Endothelial cell of umbilical vein (primary cell): ENCODE results near the gene ADRA2C. TPM values are rescaled to one million over a fixed set of nuclear protein-coding genes. Genes with fewer than 3 reads are reported as not detected.

Source experiments
- BruUV-seq: library from RNA; stranded (reverse); fragments of 400-500 nt; replicated peaks from 2 replicates; lab custom pipeline; 2021; lab: Mats Ljungman, UMichigan
- CTCF ChIA-PET: fragments of 300-600, 350-600 bp; sonication (Branson Sonifier 250); formaldehyde crosslinking; loops from one replicate; lab custom pipeline; 2021; ENCODE audit warnings: antibody characterized with exemption, inconsistent platforms; lab: Charles Lee
- POLR2A ChIA-PET: fragments of 300-600, 350-600 bp; sonication (Branson Sonifier 250); formaldehyde crosslinking; loops from one replicate; lab custom pipeline; 2021; ENCODE audit warnings: antibody characterized with exemption, inconsistent platforms; lab: Charles Lee
- DNase-seq: peaks from one replicate; pipeline ENCODE4 v3.0.0-alpha.2; 2011; ENCODE audit warnings: low read depth, low spot score
- FAIRE-seq: peaks from 2 replicates; lab custom pipeline; 2011; peaks lifted over from hg19 to GRCh38; lab: Jason Lieb, UNC
- H2AFZ ChIP-seq: 2 replicates; pipeline ENCODE4 v1.6.0; 2012; ENCODE audit warnings: low read depth, low read length, control low read depth, inconsistent platforms
- H3K27ac ChIP-seq: 2 replicates; pipeline ENCODE4 v1.5.1; 2011; ENCODE audit warnings: low read depth, mild to moderate bottlenecking, control low read depth, low read length, moderate library complexity; ENCODE audit not compliant: insufficient read depth
- H3K27me3 ChIP-seq, 2 experiments: 2 replicates each; pipeline versions ENCODE4 v1.6.0 to v1.6.1; 2011; ENCODE audit warnings: low read length in 2 of 2, mixed read lengths in 1 of 2; ENCODE audit not compliant: control insufficient read depth in 2 of 2, insufficient read depth in 2 of 2
- H3K36me3 ChIP-seq, 2 experiments: 2 replicates in 1 of 2; 3 replicates in 1 of 2; pipeline ENCODE4 v1.5.1; 2011; ENCODE audit warnings: low read length in 2 of 2, mild to moderate bottlenecking in 1 of 2, moderate library complexity in 1 of 2; ENCODE audit not compliant: control insufficient read depth in 2 of 2, insufficient read depth in 2 of 2; ENCODE audit errors: extremely low read depth in 1 of 2
- H3K4me1 ChIP-seq: 3 replicates; pipeline ENCODE4 v1.5.1; 2011; ENCODE audit warnings: mild to moderate bottlenecking, low read length; ENCODE audit not compliant: control insufficient read depth, insufficient read depth; ENCODE audit errors: extremely low read depth
- H3K4me2 ChIP-seq: 2 replicates; pipeline ENCODE4 v1.6.1; 2011; ENCODE audit warnings: low read length, control low read depth, mixed read lengths; ENCODE audit not compliant: insufficient read depth
- H3K4me3 ChIP-seq, 3 experiments: fragments of 200-600 bp in 1 of 3; sonication (generic), shearing (Covaris generic) in 1 of 3; replicated peaks in 1 of 3; 2 replicates each; pipeline ENCODE4 v1.5.1; 2011 to 2016; ENCODE audit warnings: control low read depth in 3 of 3, low read length in 3 of 3, mild to moderate bottlenecking in 2 of 3, inconsistent platforms in 1 of 3, low read depth in 1 of 3, moderate library complexity in 1 of 3; ENCODE audit not compliant: insufficient read depth in 1 of 3
- H3K79me2 ChIP-seq: 2 replicates; pipeline ENCODE4 v1.6.0; 2012; ENCODE audit warnings: low read length, inconsistent platforms; ENCODE audit not compliant: control insufficient read depth, insufficient read depth
- H3K9ac ChIP-seq: replicated peaks from 2 replicates; pipeline ENCODE3; 2011; ENCODE audit warnings: low read length, control low read depth; ENCODE audit not compliant: insufficient read depth; ENCODE audit errors: extremely low read depth
- H3K9me1 ChIP-seq: replicated peaks from 3 replicates; pipeline ENCODE4 v1.6.0; 2011; ENCODE audit warnings: mild to moderate bottlenecking, low read length; ENCODE audit not compliant: control insufficient read depth, insufficient read depth; ENCODE audit errors: extremely low read depth
- H3K9me3 ChIP-seq: replicated peaks from 2 replicates; pipeline ENCODE4 v1.5.1; 2012; ENCODE audit warnings: low read length, inconsistent platforms; ENCODE audit not compliant: control insufficient read depth, insufficient read depth
- H4K20me1 ChIP-seq: replicated peaks from 2 replicates; pipeline ENCODE3; 2011; ENCODE audit warnings: mild to moderate bottlenecking, low read length; ENCODE audit not compliant: control insufficient read depth, insufficient read depth; ENCODE audit errors: extremely low read depth
- EZH2 ChIP-seq: IDR thresholded peaks from 2 replicates; pipeline ENCODE4 v1.6.1; 2012; ENCODE audit warnings: borderline replicate concordance, low read depth, mild to moderate bottlenecking, moderate library complexity, low read length, inconsistent platforms; ENCODE audit not compliant: severe bottlenecking
- FOS ChIP-seq: IDR thresholded peaks from 2 replicates; pipeline ENCODE4 v1.6.1; 2011; ENCODE audit warnings: mild to moderate bottlenecking, low read length, moderate library complexity, borderline replicate concordance; ENCODE audit not compliant: insufficient read depth
- GATA2 ChIP-seq: IDR thresholded peaks from 2 replicates; pipeline ENCODE4 v1.7.0; 2011; ENCODE audit warnings: low read depth, mild to moderate bottlenecking, moderate library complexity, mixed read lengths, low read length; ENCODE audit not compliant: insufficient read length, insufficient read depth
- JUN ChIP-seq: IDR thresholded peaks from 2 replicates; pipeline ENCODE4 v1.6.1; 2011; ENCODE audit warnings: borderline replicate concordance, low read depth; ENCODE audit not compliant: insufficient read length, insufficient read depth
- MYC ChIP-seq: IDR thresholded peaks from one replicate; pipeline ENCODE4 v1.6.1; 2011; ENCODE audit warnings: mild to moderate bottlenecking, low read depth, low read length
- POLR2A ChIP-seq: IDR thresholded peaks from 2 replicates; pipeline ENCODE4 v1.6.1; 2012; ENCODE audit warnings: low read depth, mild to moderate bottlenecking, control low read depth, low read length
- POLR2AphosphoS5 ChIP-seq: IDR thresholded peaks from 2 replicates; pipeline ENCODE4 v1.6.1; 2012; ENCODE audit warnings: low read depth, mild to moderate bottlenecking, control low read depth, low read length, moderate library complexity; ENCODE audit not compliant: insufficient read depth
- dilution Hi-C: fragments of 300-500 bp; cut with MboI; formaldehyde crosslinking; loops from one replicate; pipeline ENCODE4 v1.15.0; 2019; ENCODE audit warnings: low sequenced_read_pairs; ENCODE audit not compliant: extremely low pct_ligation_motif_present
- intact Hi-C: fragments of 100-400 bp; cut with micrococcal nuclease; formaldehyde crosslinking; loops from one replicate; pipeline ENCODE4 v1.10.0; 2022
- polyA plus RNA-seq, 4 experiments: library from polyadenylated mRNA; depleted of rRNA in 3 of 4; stranded (reverse) in 3 of 4; unstranded in 1 of 4; fragments of >200 nt; gene quantifications; 2 replicates each; pipeline versions ENCODE4 v1.2.1 to v1.2.3, GENCODE V29; 2011 to 2012; ENCODE audit warnings: missing spikeins in 1 of 4
- total RNA-seq: library from RNA; stranded (reverse); gene quantifications from 2 replicates; pipeline ENCODE4 v1.2.3, GENCODE V29; 2021
- TF ChIP-seq, protein P1 (sequence below): IDR thresholded peaks from 2 replicates; pipeline ENCODE4 v1.6.1; 2011; ENCODE audit not compliant: insufficient read depth, insufficient read length
- TF ChIP-seq, protein P2 (sequence below), 2 donors: IDR thresholded peaks; 1 replicate in 1 of 2; 2 replicates in 1 of 2; pipeline ENCODE4 v1.5.1; 2011; ENCODE audit warnings: low read length in 2 of 2, mild to moderate bottlenecking in 2 of 2, moderate library complexity in 2 of 2, control low read depth in 1 of 2, inconsistent platforms in 1 of 2, low read depth in 1 of 2; ENCODE audit not compliant: insufficient read depth in 1 of 2; ENCODE audit errors: extremely low read depth in 1 of 2

The ADRA2C gene
- total and polyA plus RNA-seq, 2 donors (not counting 3 experiments of a cell fraction or from before 2014, with no cell fraction given) = 0.03 to 0.40 TPM

DNA sequence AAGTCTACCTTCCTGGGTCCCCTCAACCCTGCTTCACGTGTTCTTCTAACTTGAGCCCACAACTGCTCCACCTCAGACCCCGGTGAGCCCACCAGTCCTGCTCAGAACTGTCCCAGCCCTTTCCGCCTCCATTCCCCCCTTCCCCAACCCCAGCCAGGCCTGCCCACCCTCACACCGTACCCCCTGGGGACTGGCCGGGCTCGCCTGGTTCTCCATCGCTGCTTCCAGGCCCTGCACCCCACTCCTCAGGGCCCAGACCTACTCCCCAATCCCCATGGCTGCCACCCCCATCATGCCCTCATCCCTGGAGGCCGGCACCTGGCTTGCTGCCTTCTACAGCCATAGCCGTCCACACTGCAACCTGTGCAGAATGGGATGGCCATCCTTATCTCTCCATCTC is 23.4 kb downstream of the ADRA2C start:
- DNase-seq (no peak), FAIRE-seq (no peak)
- Histone ChIP-seq H3K9ac (no peak overlapping the region), H3K36me3 (no peaks in the 10 kb centered on the region), H3K27ac (no peak overlapping the region), H3K79me2 (no peaks in the 10 kb centered on the region), H3K9me3 (no peaks in the 10 kb centered on the region), H3K4me2 (no peak overlapping the region), H4K20me1 (no peaks in the 10 kb centered on the region), H3K9me1 (no peaks in the 10 kb centered on the region), H3K4me3 (no peak overlapping the region), H3K27me3 (no peaks in the 10 kb centered on the region), H3K4me1 (no peaks in the 10 kb centered on the region), H2AFZ (no peak overlapping the region)
- intact Hi-C loops (no loop called here), dilution Hi-C loops (no loop called here)
- TF ChIP-seq GATA2 (no peak), JUN (no peak), MYC (no peak), FOS (no peak), POLR2AphosphoS5 (no peak), EZH2 (no peak), POLR2A (no peak)
- TF ChIP-seq, protein P1, sequence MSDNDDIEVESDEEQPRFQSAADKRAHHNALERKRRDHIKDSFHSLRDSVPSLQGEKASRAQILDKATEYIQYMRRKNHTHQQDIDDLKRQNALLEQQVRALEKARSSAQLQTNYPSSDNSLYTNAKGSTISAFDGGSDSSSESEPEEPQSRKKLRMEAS = no peak
- TF ChIP-seq, protein P2, sequence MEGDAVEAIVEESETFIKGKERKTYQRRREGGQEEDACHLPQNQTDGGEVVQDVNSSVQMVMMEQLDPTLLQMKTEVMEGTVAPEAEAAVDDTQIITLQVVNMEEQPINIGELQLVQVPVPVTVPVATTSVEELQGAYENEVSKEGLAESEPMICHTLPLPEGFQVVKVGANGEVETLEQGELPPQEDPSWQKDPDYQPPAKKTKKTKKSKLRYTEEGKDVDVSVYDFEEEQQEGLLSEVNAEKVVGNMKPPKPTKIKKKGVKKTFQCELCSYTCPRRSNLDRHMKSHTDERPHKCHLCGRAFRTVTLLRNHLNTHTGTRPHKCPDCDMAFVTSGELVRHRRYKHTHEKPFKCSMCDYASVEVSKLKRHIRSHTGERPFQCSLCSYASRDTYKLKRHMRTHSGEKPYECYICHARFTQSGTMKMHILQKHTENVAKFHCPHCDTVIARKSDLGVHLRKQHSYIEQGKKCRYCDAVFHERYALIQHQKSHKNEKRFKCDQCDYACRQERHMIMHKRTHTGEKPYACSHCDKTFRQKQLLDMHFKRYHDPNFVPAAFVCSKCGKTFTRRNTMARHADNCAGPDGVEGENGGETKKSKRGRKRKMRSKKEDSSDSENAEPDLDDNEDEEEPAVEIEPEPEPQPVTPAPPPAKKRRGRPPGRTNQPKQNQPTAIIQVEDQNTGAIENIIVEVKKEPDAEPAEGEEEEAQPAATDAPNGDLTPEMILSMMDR (IDR thresholded peaks at IDR 0.05; ENCODE audit: extremely low read depth in 1 of 2, insufficient read depth in 1 of 2, low read depth in 1 of 2, low read length in 2 of 2) = no peak
- ChIA-PET CTCF (no interaction called here), POLR2A (no interaction called here)
- BruUV-seq = no TSS peak
